ENCODE data around the gene ZDHHC20. TPM values are rescaled to one million over a fixed set of nuclear protein-coding genes. Genes with fewer than 3 reads are reported as not detected.

The ZDHHC20 gene
- total RNA-seq, 1 experiment from 2014 or later: 110 TPM

GRCh38 chr13:21385710-21386109 lies 73.4 kb downstream of the ZDHHC20 start:
- Histone ChIP-seq H3K9ac (ENCODE audit: low read length) (no peak overlapping the region), H3K9me2 (ENCODE audit: insufficient read depth) (no peaks in the 10 kb centered on the region), H3K9me3 (ENCODE audit: control insufficient read depth in 1 of 2, insufficient read depth in 1 of 2, low read depth in 1 of 2, low read length in 2 of 2) (peaks cover 0 to 17% of the 10 kb centered on the region in 2 experiments; a peak in 3 of 4 replicates), H2AFZ (ENCODE audit: low read depth, low read length, poor library complexity, severe bottlenecking) (no peak overlapping the region), H3K27ac (ENCODE audit: low read depth, low read length) (no peak overlapping the region), H3K79me2 (ENCODE audit: insufficient read depth, low read length) (no peaks in the 10 kb centered on the region), H3K4me3 (replicated peaks in 1 of 2; ENCODE audit: low read depth in 1 of 2, low read length in 2 of 2) (no peak overlapping the region), H4K20me1 (ENCODE audit: insufficient read depth) (no peaks in the 10 kb centered on the region), H3K4me1 (ENCODE audit: control insufficient read depth in 1 of 2, insufficient read depth in 2 of 2, low read length in 2 of 2) (no peaks in the 10 kb centered on the region), H3K4me2 (ENCODE audit: low read length) (no peak overlapping the region), H3K27me3 (ENCODE audit: insufficient read depth, low read length) (no peaks in the 10 kb centered on the region), H3K36me3 (ENCODE audit: control insufficient read depth in 1 of 2, insufficient read depth in 2 of 2, low read length in 2 of 2) (peaks cover 28 to 41% of the 10 kb centered on the region in 2 experiments)
- ChIA-PET RAD21 (ENCODE audit: low non-redundant PET in 1 of 2, low total read pairs in 2 of 2, uncharacterized antibody in 2 of 2, unreplicated experiment in 2 of 2) (no interaction called here), POLR2A (no interaction called here), CTCF (no interaction called here)
- intact Hi-C loops (cut with micrococcal nuclease): no loop called here
- TF ChIP-seq CTCF (IDR thresholded peaks at IDR 0.05 in 2 of 3, conservative IDR thresholded peaks at IDR 0.05 in 1 of 3; ENCODE audit: borderline replicate concordance in 1 of 3, insufficient read depth in 1 of 3, low read depth in 2 of 3, low read length in 2 of 3) (no peak), ZBTB33 (IDR thresholded peaks at IDR 0.05; ENCODE audit: extremely low read depth, insufficient replicate concordance, low read length) (no peak), SRF (IDR thresholded peaks at IDR 0.05; ENCODE audit: low read depth) (no peak), SP1 (IDR thresholded peaks at IDR 0.05; ENCODE audit: low read depth) (no peak), RAD21 (IDR thresholded peaks at IDR 0.05; ENCODE audit: low read depth) (no peak), EGR1 (IDR thresholded peaks at IDR 0.05; ENCODE audit: low read depth) (no peak)
- ATAC-seq (no peak), DNase-seq (ENCODE audit: low read depth, low spot score) (no peak)
- BruUV-seq (replicated peaks): no TSS peak
